ENCODE results near the gene NAV2.

GRCh38 chr11:20042045-20042639, 329.5 kb downstream of the NAV2 start:
- TF ChIP-seq CTCF (IDR thresholded peaks at IDR 0.05) (no peak), POLR2AphosphoS5 (IDR thresholded peaks at IDR 0.05) (no peak)
